Measurements from ENCODE around the gene UBE2C.

The UBE2C gene

GRCh38 chr20:45861221-45862075 lies 49.0 kb downstream of the UBE2C start:
- DNase-seq: no peak

GRCh38 chr20:45863543-45864470 lies 51.4 kb downstream of the UBE2C start:
- no peak for DNase-seq

GRCh38 chr20:45866454-45866853 lies 54.0 kb downstream of the UBE2C start:
- no peak for DNase-seq

Data from activated CD4-positive, alpha-beta T cell treated with anti-CD3 and anti-CD28 coated beads, Interleukin-10, Interleukin-2, amounts not matched to agents 100 ng/mL and 50 ng/mL, durations not matched to agents 16 hours and 8 hours (primary cell).